OCI-LY1 (cell line): ENCODE results near the gene PTP4A1.

Source experiments
- H2AFZ ChIP-seq: fragments of 200-600 bp; sonication (generic), shearing (Covaris generic); 2 replicates; pipeline ENCODE4 v1.6.0; 2014; ENCODE audit warnings: antibody characterized with exemption, mild to moderate bottlenecking, low read length
- H3F3A ChIP-seq: fragments of 200-600 bp; sonication (generic), shearing (Covaris generic); 2 replicates; pipeline ENCODE4 v1.6.0; 2014; ENCODE audit warnings: mild to moderate bottlenecking, antibody characterized with exemption, low read length, moderate library complexity; ENCODE audit not compliant: insufficient read depth
- H3K27ac ChIP-seq: fragments of 200-600 bp; sonication (generic); 2 replicates; pipeline ENCODE4 v1.5.1; 2014; ENCODE audit warnings: low read length, mixed run types, mild to moderate bottlenecking, low read depth; ENCODE audit not compliant: poor library complexity, severe bottlenecking
- H3K27me3 ChIP-seq: fragments of 200-600 bp; sonication (generic); 2 replicates; pipeline ENCODE4 v1.6.0; 2014; ENCODE audit warnings: antibody characterized with exemption, mild to moderate bottlenecking, low read length, moderate library complexity; ENCODE audit not compliant: insufficient read depth
- H3K36me3 ChIP-seq: fragments of 200-600 bp; sonication (generic); 2 replicates; pipeline ENCODE4 v1.6.1; 2014; ENCODE audit warnings: mild to moderate bottlenecking, antibody characterized with exemption, low read length, moderate library complexity, mixed read lengths; ENCODE audit not compliant: insufficient read depth
- H3K4me1 ChIP-seq: fragments of 200-600 bp; sonication (generic); 2 replicates; pipeline ENCODE4 v1.5.1; 2014; ENCODE audit warnings: mild to moderate bottlenecking, low read length, moderate library complexity; ENCODE audit not compliant: insufficient read depth, severe bottlenecking
- H3K4me2 ChIP-seq: fragments of 200-600 bp; sonication (generic), shearing (Covaris generic); 2 replicates; pipeline ENCODE4 v1.6.1; 2014; ENCODE audit warnings: low read length
- H3K4me3 ChIP-seq: fragments of 200-600 bp; sonication (generic); 2 replicates; pipeline ENCODE4 v1.5.1; 2014; ENCODE audit warnings: low read length, low read depth, mild to moderate bottlenecking, mixed read lengths; ENCODE audit not compliant: poor library complexity, severe bottlenecking
- H3K79me2 ChIP-seq: fragments of 200-600 bp; shearing (Covaris generic); 2 replicates; pipeline ENCODE4 v1.6.1; 2016; ENCODE audit warnings: mixed run types, low read length, mixed read lengths; ENCODE audit not compliant: insufficient read depth
- H3K9ac ChIP-seq: fragments of 200-600 bp; sonication (generic), shearing (Covaris generic); 2 replicates; pipeline ENCODE4 v1.6.1; 2014; ENCODE audit warnings: mild to moderate bottlenecking, low read length, mixed read lengths
- H3K9me2 ChIP-seq: fragments of 200-600 bp; sonication (generic), shearing (Covaris generic); 2 replicates; pipeline ENCODE4 v1.6.1; 2014; ENCODE audit warnings: low read depth, mild to moderate bottlenecking, low read length, mixed read lengths
- H3K9me3 ChIP-seq: fragments of 200-600 bp; shearing (Covaris generic); 2 replicates; pipeline ENCODE4 v1.6.1; 2014; ENCODE audit warnings: low read length, mixed read lengths
- H4K20me1 ChIP-seq: fragments of 200-600 bp; sonication (generic), shearing (Covaris generic); 2 replicates; pipeline ENCODE4 v1.6.0; 2016; ENCODE audit warnings: mild to moderate bottlenecking, low read length; ENCODE audit not compliant: insufficient read depth
- EZH2 ChIP-seq: fragments of 200-600 bp; sonication (generic), shearing (Covaris generic); IDR thresholded peaks from 2 replicates; pipeline ENCODE4 v1.8.0; 2017; ENCODE audit warnings: borderline replicate concordance, mixed run types, mild to moderate bottlenecking, antibody characterized with exemption, low read length, moderate library complexity, mixed read lengths
- TF ChIP-seq, protein P1 (sequence below): fragments of 200-600 bp; sonication (generic), shearing (Covaris generic); IDR thresholded peaks from 2 replicates; pipeline ENCODE4 v1.5.1; 2017; ENCODE audit warnings: mild to moderate bottlenecking, antibody characterized with exemption, low read length, moderate library complexity, mixed read lengths

The PTP4A1 gene

DNA sequence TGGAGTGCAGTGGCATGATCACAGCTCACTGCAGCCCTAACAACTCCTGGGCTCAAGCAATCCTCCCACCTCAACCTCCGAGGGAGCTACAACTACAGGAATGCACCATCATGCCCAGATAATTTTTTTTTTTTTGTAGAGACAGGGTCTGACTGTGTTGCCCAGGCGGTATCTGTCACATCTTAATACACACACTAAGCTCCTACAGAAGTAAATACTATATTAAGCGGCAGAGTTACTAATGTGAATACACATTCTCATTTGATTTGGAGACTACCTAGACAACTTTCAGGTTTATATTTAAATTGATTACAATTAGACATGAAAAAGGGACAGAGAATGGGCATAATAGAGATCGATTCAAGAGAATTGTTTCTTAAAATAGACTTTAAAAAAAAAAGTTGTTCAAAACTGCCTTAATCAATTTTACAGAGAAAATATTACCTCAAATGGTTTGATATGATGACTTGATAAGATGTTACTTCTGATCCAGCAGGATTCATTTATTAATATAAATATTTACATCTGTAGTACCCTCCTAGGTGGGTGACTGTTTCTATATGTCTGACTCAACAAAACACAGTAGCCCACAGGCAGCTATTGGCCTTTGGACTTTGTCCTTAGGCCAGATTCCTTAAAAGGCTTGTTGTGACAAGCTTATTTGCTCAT lies 7.1 kb upstream of the PTP4A1 start:
- Histone ChIP-seq H4K20me1 (no peaks in the 10 kb centered on the region; the same call in 1 of the 2 replicates), H3K4me2 (no peak overlapping the region), H3K4me1 (no peaks in the 10 kb centered on the region), H3K79me2 (no peaks in the 10 kb centered on the region), H3K4me3 (no peak overlapping the region), H3K9me2 (no peaks in the 10 kb centered on the region), H2AFZ (no peak overlapping the region), H3K36me3 (no peaks in the 10 kb centered on the region), H3K9me3 (no peaks in the 10 kb centered on the region), H3K27me3 (no peaks in the 10 kb centered on the region), H3K27ac (no peak overlapping the region), H3F3A (no peaks in the 10 kb centered on the region), H3K9ac (no peak overlapping the region)
- no peak for TF ChIP-seq EZH2
- TF ChIP-seq, protein P1, sequence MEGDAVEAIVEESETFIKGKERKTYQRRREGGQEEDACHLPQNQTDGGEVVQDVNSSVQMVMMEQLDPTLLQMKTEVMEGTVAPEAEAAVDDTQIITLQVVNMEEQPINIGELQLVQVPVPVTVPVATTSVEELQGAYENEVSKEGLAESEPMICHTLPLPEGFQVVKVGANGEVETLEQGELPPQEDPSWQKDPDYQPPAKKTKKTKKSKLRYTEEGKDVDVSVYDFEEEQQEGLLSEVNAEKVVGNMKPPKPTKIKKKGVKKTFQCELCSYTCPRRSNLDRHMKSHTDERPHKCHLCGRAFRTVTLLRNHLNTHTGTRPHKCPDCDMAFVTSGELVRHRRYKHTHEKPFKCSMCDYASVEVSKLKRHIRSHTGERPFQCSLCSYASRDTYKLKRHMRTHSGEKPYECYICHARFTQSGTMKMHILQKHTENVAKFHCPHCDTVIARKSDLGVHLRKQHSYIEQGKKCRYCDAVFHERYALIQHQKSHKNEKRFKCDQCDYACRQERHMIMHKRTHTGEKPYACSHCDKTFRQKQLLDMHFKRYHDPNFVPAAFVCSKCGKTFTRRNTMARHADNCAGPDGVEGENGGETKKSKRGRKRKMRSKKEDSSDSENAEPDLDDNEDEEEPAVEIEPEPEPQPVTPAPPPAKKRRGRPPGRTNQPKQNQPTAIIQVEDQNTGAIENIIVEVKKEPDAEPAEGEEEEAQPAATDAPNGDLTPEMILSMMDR: no peak

DNA sequence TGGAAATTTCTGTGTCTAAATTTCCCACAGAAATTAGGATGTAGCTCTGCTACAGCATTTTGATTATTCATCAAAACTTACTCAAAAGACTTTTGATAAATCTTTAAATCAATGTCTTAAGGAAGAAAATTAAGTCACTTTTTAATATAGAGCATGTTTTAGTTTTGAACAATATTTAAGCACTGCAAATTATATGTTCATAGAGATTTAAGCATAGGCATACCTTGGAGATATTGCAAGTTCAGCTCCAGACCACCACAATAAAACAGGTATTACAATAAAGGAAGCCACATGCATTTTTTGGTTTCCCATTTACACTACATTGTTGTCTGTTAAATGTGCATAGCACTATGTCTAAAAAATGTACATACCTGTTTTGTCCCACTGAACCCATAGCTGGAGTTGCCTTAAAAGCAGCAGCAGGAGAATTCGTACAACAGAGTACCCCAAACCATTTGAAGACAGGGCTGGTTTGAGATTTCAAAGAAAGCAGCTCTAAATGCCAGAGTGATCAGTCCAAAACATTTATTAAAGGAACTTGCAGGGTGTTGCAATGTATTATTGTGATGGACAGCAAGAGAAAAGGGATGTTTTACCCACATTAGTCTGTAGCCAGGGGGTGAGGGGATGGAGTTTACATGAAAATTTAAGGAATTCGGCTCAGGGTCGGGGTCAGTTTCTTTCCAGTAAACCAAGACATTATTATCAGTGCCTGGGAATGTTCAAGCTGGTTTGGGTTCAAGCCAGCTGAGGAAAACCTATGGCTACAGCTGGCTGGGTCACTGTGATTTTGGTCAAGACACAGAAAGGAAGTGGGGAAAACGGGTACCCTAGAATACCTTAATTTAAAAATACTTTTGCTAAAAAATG lies 6.3 kb upstream of the PTP4A1 start:
- H3F3A ChIP-seq: no peaks in the 10 kb centered on the region
- H3K4me3 ChIP-seq: no peak overlapping the region
- H3K4me1 ChIP-seq: no peaks in the 10 kb centered on the region
- no peaks in the 10 kb centered on the region for H3K79me2 ChIP-seq
- H3K9me3 ChIP-seq: no peaks in the 10 kb centered on the region
- TF ChIP-seq, protein P1: no peak
- no peak for TF ChIP-seq EZH2
- H4K20me1 ChIP-seq: no peaks in the 10 kb centered on the region
- H3K9ac ChIP-seq: no peak overlapping the region
- no peaks in the 10 kb centered on the region; the same call in 1 of the 2 replicates for H3K36me3 ChIP-seq
- H2AFZ ChIP-seq: no peak overlapping the region
- no peak overlapping the region for H3K27ac ChIP-seq
- no peak overlapping the region for H3K4me2 ChIP-seq
- H3K27me3 ChIP-seq: no peaks in the 10 kb centered on the region
- no peaks in the 10 kb centered on the region for H3K9me2 ChIP-seq

DNA sequence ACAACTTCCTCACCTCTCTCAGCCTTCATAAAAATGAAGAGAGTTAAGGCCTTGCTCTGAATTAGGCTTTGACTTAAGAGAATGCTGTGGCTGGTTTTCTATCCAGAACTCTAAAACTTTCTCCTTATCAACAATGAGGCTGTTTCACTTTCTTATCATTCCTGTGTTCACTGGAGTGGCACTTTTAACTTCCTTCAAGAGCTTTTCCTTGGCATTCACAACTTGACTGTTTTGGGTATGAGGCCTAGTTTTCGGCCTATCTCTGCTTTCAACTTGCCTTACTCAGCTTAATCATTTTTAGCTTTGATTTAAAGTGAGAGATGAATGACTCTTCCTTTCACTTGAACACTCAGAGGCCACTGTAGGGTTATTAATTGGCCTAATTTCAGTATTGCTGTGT lies 4.3 kb upstream of the PTP4A1 start:
- Histone ChIP-seq H3K4me1 (peaks cover 5% of the 10 kb centered on the region), H3K9me2 (no peaks in the 10 kb centered on the region), H3K9ac (no peak overlapping the region), H3F3A (no peaks in the 10 kb centered on the region), H3K27ac (no peak overlapping the region), H3K4me3 (no peak overlapping the region), H2AFZ (no peak overlapping the region), H3K4me2 (no peak overlapping the region), H3K79me2 (no peaks in the 10 kb centered on the region), H3K27me3 (no peaks in the 10 kb centered on the region), H4K20me1 (no peaks in the 10 kb centered on the region), H3K36me3 (no peaks in the 10 kb centered on the region; the same call in 1 of the 2 replicates), H3K9me3 (no peaks in the 10 kb centered on the region)
- TF ChIP-seq EZH2: no peak
- TF ChIP-seq, protein P1: no peak
